ENCODE results near the gene THAP11.
"Not testable (repeated sequence)": the region's sequence is repeated elsewhere in the genome, so short reads cannot be mapped to it uniquely, and the experiment has no call there.

THAP11 gene

DNA sequence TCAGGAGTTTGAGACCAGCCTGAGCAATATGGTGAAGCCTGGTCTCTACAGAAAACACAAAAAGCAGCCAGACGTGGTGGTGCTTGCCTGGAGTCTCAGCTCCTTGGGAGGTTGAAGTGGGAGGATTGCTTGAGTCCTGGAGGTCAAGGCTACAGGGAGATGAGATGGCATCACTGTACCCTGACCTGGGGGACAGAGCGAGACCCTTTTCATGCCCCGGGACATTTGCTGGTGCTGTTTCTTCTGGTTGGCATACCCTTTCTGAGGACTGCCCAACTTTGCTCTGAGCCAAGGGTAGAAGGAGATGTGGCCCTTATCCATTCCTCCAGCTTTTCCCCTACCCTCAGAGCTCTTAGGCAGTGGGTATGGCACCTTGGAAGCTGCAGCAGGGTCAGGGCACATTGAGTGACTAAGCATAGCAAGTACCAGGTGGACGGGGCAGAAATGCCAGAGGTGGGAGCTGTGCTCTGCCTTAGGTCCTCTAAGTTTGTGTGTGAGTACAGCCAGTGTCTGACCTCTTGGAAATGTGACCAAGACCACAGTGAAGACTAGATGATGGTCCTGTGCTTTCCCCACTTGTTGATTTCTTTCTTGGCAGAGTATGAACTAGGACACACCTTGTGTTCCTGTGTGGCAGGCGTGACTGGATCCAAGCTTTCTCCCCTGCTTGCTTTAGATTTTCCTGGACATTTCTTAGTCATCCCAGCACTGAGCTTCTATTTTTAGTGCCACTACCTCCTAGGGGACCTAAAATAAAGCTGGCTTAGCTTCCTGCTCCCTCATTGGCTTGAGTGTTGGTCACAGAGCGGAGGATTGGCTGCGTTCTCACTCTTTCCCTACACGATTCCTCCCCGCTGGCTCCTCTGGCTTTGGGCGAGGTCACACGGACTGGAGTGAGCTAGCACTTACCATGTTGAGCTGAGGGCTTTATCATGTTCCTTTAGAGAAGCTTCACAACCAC lies 20.8 kb downstream of the THAP11 start:
- DNase-seq (ENCODE audit: low read depth), result no peak

GRCh38 chr16:67864044-67864443 lies 21.9 kb downstream of the THAP11 start:
- not testable (repeated sequence) for DNase-seq (ENCODE audit: low read depth)

DNA sequence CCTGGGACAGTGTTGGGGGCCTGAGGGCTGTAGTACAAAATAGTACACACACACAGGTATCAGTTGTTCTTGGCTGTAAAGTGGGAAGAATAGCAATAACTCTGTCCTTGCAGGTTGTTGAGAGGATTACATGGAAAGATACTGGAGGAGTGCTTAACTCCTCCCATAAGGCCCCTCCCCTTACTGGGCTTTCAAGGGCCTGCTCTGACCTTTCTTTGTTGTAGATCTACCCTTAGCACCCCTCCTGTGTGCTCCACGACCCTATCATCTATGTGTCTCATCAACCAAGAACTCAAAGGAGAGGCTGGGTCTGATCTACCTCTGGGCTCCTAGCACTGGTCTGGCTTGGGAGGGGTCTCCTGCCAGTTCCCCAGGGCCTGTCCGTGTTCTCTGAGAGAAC lies 22.5 kb downstream of the THAP11 start:
- no peak for DNase-seq (ENCODE audit: low read depth)

DNA sequence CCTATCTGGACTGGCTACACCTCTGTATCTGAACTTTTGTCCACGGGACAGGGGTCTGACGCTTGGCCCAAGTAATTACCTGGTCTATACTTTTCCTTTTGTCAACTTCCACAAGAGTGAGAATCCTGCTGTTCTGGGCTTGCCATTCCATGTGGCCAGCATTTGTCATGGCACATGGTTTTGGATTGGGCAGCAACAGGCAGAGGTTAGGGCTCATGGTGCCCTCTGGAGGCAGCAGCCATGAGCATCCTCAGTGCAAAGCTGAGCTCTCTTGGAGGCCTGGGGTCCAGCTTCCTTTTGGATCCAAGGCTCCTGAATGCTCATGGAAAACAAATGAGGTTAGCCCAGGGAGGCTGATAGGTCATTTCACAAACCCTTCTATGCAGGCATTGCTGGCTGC lies 23.2 kb downstream of the THAP11 start:
- DNase-seq (ENCODE audit: low read depth), result no peak

DNA sequence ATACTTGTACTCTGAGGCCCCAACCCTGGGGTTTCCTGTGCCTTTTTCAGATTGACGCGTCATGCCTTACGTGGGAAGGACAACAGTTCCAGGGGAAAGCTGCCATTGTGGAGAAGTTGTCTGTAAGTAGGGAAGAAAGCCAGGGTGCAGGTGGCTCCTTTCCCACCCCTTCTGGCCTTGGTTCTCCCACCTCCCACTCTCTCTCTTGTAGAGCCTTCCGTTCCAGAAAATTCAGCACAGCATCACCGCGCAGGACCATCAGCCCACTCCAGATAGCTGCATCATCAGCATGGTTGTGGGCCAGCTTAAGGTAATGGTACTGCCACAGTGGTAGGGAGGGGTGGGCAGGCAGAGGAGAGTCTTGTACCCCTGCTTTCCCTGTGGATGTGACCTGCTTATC lies 26.2 kb downstream of the THAP11 start:
- no peak for DNase-seq (ENCODE audit: low read depth)

DNA sequence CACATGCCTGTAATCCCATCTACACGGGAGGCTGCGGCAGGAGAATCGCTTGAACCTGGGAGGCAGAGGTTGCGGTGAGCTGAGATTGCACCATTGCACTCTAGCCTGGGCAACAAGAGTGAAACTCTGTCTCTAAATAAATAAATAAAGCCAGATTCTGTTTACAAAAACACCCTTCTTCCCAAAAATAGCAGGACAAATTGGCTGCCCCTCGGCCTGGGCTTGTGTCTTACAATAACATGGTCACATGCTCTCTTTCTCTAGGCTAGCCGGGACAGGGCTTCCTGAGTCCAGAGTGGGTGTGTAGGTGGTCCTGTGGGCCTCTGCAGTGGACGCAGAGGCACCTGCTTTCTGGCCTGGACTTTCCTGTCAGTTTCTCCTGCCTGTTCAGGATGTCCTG lies 27.5 kb downstream of the THAP11 start:
- DNase-seq (ENCODE audit: low read depth), result no peak

GRCh38 chr16:67871256-67871655 lies 29.1 kb downstream of the THAP11 start:
- no peak for DNase-seq (ENCODE audit: low read depth)

DNA sequence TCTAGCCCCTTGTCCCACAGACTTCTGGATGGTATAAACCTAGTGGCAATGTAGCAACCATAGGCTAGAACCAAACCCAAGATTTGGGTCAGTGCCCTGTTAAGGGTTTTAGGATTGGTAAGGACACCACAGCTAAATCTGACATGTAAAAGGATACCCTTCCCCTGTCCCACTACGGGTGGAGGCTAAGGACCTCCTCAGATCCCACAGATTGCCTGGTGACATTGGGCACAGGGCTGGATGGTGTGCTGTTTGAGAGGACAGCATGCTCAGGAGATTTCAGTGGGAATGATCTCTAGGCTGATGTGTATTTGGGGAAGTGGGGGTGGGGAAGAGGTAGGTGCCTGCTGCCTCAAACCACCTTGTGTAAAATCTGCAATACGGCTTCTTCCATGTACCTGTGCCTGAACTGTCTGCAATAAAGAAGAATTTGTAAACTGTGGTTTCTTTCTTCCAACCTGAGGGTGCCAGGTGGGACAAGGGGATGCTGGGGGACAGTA lies 30.1 kb downstream of the THAP11 start:
- no peak for DNase-seq (ENCODE audit: low read depth)

GRCh38 chr16:67872631-67873434 lies 30.7 kb downstream of the THAP11 start, which contains the start of gene EDC4:
TSS of gene EDC4 (plus strand) at chr16:67873052. CDS start at chr16:67873262, 210 bp downstream.
- DNase-seq (ENCODE audit: low read depth), result peak; percentile 79

DNA sequence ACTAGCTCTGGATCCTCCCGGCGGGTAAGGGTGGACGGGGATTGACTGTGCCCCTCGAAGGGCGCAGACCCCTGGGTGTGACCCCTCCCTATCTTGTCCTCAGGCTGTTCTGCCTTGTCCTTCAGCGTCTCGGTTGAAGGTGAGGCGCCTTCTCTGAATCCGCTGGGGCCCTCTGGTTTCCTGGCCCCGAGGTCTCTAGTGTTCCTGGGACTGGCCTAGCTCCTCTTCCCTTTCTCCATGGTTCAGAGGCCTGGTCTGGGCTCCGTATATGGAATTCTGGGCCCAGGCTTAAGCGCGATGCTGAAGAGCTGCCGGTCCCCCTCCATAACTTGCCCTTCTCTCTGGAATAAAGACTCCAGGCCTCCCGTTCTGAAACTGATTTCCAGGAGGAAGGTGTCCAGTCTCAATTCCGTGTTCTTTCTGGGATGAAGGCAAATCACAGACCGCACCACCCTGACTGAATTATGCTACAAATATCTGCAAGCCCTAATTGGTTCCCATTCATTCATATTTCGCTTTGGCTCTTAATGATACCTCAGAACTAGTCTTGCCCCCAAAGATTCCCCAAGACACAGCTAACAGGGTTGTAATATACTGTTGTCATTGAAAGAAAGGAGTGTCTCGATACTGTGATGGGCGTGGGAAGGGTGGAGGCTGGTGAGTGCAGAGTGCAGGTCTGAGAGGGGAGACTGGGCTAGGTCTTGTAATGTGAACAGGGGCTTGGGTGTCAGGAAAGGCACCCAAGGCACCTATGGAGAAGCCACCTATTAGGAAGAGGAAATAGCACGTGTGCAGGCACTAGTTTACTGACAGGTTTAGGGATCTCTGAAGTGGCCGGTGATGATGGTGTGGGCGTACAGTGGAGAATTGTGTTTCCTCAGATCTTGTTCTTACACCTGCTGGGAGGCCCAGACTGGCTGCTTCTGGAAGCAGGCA lies 31.6 kb downstream of the THAP11 start:
- no peak for DNase-seq (ENCODE audit: low read depth)

DNA sequence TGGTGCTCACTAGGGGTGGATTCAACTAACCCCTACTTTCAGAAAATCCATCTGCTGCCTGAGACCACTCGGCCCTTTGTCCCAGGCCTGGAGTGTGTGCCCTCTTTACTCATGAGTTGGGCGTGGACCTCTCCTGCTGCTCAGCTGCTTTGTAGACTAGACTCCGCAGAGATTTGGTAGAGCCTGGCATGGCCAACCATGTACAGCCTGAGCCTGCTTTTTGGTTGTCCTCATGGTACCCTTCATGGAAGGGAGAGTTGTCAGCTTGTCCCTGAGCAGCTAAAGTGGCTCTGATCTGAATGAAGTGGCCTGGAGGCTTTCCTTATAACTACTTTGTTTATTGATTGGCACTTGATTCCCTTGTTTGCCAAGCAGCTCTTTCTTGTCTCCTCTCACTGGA lies 32.3 kb downstream of the THAP11 start:
- DNase-seq (ENCODE audit: low read depth), result no peak

GRCh38 chr16:67877064-67877463 lies 34.9 kb downstream of the THAP11 start:
- no peak for DNase-seq (ENCODE audit: low read depth)

GRCh38 chr16:67878232-67878631 lies 36.1 kb downstream of the THAP11 start:
- no peak for DNase-seq (ENCODE audit: low read depth)

DNA sequence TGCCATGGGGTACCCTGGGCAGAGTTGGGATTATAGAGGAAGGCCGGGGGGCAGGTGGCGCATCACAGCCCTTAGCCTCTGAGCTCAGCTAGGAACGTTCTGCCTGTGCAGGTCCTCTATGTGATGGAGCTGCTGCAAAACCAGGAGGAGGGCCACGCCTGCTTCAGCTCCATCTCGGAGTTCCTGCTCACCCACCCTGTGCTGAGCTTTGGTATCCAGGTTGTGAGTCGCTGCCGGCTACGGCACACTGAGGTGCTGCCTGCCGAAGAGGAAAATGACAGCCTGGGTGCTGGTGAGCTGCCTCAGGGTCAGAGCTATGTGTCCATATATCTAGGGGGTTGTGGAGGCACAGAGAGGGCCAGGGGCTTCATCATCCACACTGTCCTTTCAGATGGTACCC lies 36.7 kb downstream of the THAP11 start:
- no peak for DNase-seq (ENCODE audit: low read depth)

DNA sequence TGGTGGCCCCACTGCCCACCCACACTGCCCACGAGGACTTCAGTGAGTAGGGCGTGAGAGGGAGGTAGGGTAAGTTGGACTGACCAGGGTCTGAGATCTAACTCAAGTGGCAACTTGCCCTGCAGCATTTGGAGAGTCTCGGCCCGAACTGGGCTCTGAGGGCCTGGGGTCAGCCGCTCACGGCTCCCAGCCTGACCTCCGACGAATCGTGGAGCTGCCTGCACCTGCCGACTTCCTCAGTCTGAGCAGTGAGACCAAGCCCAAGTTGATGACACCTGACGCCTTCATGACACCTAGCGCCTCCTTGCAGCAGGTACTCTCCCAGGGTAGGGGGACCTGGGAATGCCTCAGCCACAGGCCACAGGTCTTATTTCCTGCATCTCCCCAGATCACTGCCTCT lies 37.3 kb downstream of the THAP11 start:
- no peak for DNase-seq (ENCODE audit: low read depth)

GRCh38 chr16:67879936-67880335 lies 37.8 kb downstream of the THAP11 start:
- DNase-seq (ENCODE audit: low read depth), result no peak

DNA sequence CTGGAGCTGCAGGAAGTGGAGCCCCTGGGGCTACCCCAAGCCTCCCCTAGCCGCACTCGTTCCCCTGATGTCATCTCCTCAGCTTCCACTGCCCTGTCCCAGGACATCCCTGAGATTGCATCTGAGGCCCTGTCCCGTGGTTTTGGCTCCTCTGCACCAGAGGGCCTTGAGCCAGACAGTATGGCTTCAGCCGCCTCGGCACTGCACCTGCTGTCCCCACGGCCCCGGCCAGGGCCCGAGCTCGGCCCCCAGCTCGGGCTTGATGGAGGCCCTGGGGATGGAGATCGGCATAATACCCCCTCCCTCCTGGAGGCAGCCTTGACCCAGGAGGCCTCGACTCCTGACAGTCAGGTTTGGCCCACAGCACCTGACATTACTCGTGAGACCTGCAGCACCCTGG lies 38.5 kb downstream of the THAP11 start:
- no peak for DNase-seq (ENCODE audit: low read depth)

DNA sequence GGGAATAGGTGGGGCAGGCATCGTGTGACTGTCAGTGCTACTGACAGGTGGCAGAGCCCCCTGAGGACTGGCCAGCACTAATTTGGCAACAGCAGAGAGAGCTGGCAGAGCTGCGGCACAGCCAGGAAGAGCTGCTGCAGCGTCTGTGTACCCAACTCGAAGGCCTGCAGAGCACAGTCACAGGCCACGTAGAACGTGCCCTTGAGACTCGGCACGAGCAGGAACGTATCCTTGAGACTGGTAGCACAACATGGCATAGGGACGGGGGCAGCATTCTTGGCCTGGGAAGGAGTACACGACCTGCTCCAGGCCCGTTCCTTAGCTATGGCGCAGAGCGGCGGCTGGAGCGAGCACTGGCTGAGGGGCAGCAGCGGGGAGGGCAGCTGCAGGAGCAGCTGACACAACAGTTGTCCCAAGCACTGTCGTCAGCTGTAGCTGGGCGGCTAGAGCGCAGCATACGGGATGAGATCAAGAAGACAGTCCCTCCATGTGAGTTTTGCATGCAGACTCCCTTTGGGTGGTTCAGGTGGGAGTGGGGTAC lies 39.6 kb downstream of the THAP11 start:
- DNase-seq (ENCODE audit: low read depth), result no peak

DNA sequence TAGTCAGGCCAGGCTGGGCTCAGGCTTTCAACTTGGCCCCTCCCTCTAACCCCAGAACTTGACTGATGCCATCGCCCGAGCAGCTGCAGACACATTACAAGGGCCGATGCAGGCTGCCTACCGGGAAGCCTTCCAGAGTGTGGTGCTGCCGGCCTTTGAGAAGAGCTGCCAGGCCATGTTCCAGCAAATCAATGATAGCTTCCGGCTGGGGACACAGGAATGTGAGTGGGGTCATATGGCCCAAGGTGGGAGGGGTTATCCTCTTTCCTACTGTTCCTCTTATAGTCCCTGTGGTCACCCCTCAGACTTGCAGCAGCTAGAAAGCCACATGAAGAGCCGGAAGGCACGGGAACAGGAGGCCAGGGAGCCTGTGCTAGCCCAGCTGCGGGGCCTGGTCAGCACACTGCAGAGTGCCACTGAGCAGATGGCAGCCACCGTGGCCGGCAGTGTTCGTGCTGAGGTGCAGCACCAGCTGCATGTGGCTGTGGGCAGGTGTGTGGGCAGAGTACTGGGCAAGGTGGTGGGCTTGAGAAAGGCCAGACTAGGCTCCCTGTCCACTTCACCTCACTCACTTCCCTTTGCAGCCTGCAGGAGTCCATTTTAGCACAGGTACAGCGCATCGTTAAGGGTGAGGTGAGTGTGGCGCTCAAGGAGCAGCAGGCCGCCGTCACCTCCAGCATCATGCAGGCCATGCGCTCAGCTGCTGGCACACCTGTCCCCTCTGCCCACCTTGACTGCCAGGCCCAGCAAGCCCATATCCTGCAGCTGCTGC lies 40.4 kb downstream of the THAP11 start:
- DNase-seq (ENCODE audit: low read depth), result no peak

GRCh38 chr16:67883146-67883871 lies 41.2 kb downstream of the THAP11 start:
- no peak for DNase-seq (ENCODE audit: low read depth)
